Stomach smooth muscle (tissue), 2 donors: ENCODE measurements around the gene DNAH6.

Source experiments
- H3K27ac ChIP-seq: one replicate; pipeline ENCODE4 v1.7.0; 2013; ENCODE audit warnings: mild to moderate bottlenecking, low read length, inconsistent platforms
- H3K27me3 ChIP-seq, 2 donors: one replicate each; pipeline ENCODE4 v1.7.0; 2013; ENCODE audit warnings: low read length in 2 of 2; ENCODE audit not compliant: insufficient read depth in 2 of 2, control insufficient read depth in 1 of 2
- H3K36me3 ChIP-seq, 2 donors: one replicate each; pipeline ENCODE4 v1.7.0; 2013; ENCODE audit warnings: low read length in 2 of 2; ENCODE audit not compliant: control insufficient read depth in 2 of 2, insufficient read depth in 2 of 2
- H3K4me1 ChIP-seq: one replicate; pipeline ENCODE4 v1.7.0; 2013; ENCODE audit warnings: low read length; ENCODE audit not compliant: control insufficient read depth, insufficient read depth
- H3K4me3 ChIP-seq, 2 donors: one replicate each; pipeline ENCODE4 v1.7.0; 2013; ENCODE audit warnings: low read length in 2 of 2
- H3K9ac ChIP-seq, 2 donors: one replicate each; pipeline ENCODE4 v1.7.0; 2013; ENCODE audit warnings: low read length in 2 of 2, mild to moderate bottlenecking in 1 of 2
- H3K9me3 ChIP-seq, 2 donors: one replicate each; pipeline ENCODE4 v1.7.0; 2013; ENCODE audit warnings: low read length in 2 of 2; ENCODE audit not compliant: control insufficient read depth in 2 of 2
- donor health status: healthy.
- donor health status: Pancreatic carcinoma.

DNAH6 gene

DNA sequence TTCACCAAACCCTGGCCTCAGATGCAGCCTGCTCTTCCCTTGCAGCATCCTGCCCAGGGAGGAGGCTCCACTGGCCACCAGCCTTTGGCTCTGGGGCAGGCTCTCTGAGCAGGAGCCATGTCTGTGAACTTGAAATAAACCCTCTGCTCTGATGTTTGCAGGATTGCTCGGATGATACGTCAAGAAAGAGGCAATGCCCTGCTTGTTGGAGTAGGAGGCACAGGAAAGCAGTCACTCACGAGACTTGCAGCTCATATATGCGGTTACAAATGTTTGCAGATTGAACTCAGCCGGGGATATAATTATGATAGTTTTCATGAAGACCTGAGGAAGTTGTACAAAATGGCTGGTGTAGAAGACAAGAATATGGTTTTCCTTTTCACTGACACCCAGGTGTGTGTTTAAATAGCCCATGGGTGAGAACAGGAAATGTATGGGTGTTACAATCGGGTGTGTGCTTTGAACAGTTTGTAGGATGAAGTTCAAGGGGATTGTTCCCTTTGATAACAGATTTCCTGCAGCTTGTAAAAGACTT lies 177.9 kb downstream of the DNAH6 start:
- Histone ChIP-seq H3K9ac (no peak overlapping the region), H3K4me3 (no peak overlapping the region), H3K27me3 (no peaks in the 10 kb centered on the region), H3K27ac (no peak overlapping the region), H3K9me3 (no peaks in the 10 kb centered on the region), H3K36me3 (no peaks in the 10 kb centered on the region), H3K4me1 (no peaks in the 10 kb centered on the region)

DNA sequence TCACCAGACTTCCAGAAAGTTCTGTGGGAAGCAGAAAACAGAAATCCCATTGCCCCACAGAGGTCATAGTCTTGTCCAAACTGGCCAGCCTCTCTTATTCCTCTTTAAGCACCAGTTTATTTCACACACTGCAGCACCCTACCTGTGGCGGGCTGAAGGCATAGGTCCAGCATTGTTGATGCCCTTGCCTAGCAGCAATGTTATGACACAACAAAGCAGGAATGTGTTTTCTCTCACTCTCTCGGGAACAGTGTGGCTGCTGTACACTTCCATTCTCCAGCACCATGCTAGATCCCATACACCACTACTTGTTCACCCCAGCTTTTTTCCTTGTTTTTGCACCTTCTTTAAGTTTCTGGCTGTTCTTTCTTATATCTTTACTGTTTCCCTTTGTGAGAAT lies 181.6 kb downstream of the DNAH6 start:
- Histone ChIP-seq H3K27ac (no peak overlapping the region), H3K9me3 (no peaks in the 10 kb centered on the region), H3K9ac (no peak overlapping the region), H3K4me3 (no peak overlapping the region), H3K27me3 (no peaks in the 10 kb centered on the region), H3K4me1 (no peaks in the 10 kb centered on the region), H3K36me3 (no peaks in the 10 kb centered on the region)

DNA sequence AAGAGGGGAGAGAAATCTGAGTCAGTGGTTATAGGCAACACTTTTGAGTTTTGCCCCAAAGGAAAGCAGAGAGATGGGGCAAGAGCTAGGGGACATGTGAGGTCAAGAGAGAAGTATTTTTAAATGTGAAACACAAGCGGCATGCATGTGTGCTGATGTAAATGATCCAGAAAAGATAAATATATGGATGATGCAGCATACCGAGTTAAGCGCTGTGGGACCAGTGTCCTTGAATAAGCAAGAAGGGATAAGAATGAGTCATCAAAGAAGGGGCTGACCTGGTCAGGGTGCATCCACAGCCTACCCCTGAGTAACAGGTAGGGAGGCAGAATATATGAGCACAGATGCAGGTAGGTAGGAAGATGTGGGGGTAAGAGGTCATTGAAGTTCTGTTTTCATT lies 183.7 kb downstream of the DNAH6 start:
- Histone ChIP-seq H3K27ac (no peak overlapping the region), H3K4me3 (no peak overlapping the region), H3K9ac (no peak overlapping the region), H3K27me3 (no peaks in the 10 kb centered on the region), H3K36me3 (no peaks in the 10 kb centered on the region), H3K9me3 (no peaks in the 10 kb centered on the region), H3K4me1 (no peaks in the 10 kb centered on the region)

DNA sequence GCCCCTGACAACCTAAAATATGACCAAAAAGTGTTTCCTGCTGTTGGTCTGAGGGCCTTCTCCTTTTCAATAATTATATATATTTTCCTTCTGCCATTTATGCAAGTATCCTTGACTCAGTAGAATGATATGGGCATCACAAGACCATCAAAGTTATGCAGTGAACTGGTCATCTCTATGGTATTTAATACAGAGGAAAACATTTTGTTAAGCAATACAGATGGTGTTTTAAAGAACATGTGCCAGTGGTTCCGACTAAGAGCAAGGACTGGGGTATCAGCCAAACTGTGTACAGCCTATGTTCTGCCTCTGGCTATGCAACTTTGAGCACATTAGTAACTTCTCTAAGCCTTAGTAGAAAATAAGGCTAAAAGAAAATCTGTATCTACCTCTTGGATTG lies 185.6 kb downstream of the DNAH6 start:
- H3K36me3 ChIP-seq, result no peaks in the 10 kb centered on the region
- H3K9ac ChIP-seq, result no peak overlapping the region
- no peaks in the 10 kb centered on the region for H3K9me3 ChIP-seq
- H3K27ac ChIP-seq, result no peak overlapping the region
- H3K27me3 ChIP-seq, result no peaks in the 10 kb centered on the region
- no peaks in the 10 kb centered on the region for H3K4me1 ChIP-seq
- no peak overlapping the region for H3K4me3 ChIP-seq

DNA sequence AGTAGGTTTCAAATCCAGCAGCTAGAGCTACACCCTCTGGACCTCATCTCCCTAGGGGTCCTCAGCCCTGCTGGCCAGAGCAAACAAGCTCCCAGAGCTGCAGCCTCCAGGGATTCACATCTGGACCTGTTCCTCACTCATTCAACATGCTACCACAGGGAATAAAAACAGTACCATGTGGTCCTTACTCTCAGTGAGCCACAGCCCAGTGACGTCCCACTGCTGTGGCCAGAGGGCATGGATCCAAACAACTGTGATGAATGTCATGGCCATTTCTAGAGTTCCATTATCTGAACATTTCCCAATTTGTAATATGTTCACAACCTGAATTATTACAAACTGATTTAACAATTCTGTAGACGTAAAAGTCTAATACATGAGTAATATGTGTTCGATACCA lies 186.6 kb downstream of the DNAH6 start:
- no peak overlapping the region for H3K4me3 ChIP-seq
- no peaks in the 10 kb centered on the region for H3K4me1 ChIP-seq
- H3K9ac ChIP-seq, result no peak overlapping the region
- H3K27me3 ChIP-seq, result no peaks in the 10 kb centered on the region
- H3K9me3 ChIP-seq, result no peaks in the 10 kb centered on the region
- no peaks in the 10 kb centered on the region for H3K36me3 ChIP-seq
- no peak overlapping the region for H3K27ac ChIP-seq

DNA sequence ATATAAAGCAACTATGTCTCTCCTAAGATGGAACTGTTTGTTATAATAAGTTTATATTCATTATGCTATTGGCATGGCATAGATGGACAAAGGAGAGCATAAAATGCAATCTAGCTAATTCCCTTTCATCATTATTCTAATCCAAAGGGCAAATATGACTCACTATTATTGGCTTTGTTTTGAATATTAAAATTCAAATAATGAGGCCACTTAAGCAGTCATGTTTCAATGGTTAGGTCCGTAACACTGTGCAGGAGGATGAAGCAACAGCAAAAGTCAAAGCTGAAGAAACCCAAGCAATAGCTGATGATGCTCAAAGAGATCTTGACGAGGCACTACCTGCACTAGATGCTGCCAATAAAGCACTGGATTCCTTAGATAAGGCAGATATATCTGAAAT lies 187.5 kb downstream of the DNAH6 start:
- Histone ChIP-seq H3K9me3 (no peaks in the 10 kb centered on the region), H3K36me3 (no peaks in the 10 kb centered on the region), H3K27ac (no peak overlapping the region), H3K27me3 (no peaks in the 10 kb centered on the region), H3K4me3 (no peak overlapping the region), H3K4me1 (no peaks in the 10 kb centered on the region), H3K9ac (no peak overlapping the region)

DNA sequence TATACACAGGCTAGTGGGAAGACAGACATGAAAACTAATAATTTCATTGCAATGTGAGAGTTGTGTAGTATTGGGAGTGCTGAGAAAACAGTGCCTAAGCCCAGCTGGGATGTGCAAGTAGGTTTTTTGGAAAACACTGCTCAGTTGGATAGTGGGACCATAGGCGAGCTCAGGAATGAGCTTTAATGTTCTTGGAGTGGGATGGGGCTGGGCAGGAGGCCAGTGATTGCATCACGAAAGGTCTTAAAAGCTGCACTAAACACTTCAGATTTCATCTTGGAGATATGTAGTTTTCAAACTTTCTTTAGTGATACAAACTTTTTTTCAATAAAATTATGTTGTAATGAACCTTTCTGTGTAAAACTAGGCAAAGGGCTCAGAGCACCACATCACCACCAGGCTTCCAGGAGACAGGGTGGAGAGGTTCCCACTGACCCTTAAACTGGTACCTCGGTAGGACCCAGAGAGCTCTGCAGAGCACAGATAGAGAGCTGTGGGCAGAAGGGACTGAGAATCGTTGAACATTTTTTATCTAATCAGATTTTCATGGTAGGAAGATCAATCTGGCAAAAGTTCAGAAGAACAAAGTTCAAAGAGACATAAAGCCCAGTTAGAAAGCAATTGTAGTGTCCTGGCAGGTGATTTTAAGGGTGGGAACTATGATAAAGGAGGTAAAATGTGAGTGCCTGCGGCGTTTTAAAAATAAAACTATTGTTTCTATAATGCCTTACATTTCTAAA lies 188.4 kb downstream of the DNAH6 start:
- Histone ChIP-seq H3K36me3 (no peaks in the 10 kb centered on the region), H3K27me3 (no peaks in the 10 kb centered on the region), H3K4me1 (no peaks in the 10 kb centered on the region), H3K4me3 (no peak overlapping the region), H3K9ac (no peak overlapping the region), H3K9me3 (no peaks in the 10 kb centered on the region), H3K27ac (no peak overlapping the region)

DNA sequence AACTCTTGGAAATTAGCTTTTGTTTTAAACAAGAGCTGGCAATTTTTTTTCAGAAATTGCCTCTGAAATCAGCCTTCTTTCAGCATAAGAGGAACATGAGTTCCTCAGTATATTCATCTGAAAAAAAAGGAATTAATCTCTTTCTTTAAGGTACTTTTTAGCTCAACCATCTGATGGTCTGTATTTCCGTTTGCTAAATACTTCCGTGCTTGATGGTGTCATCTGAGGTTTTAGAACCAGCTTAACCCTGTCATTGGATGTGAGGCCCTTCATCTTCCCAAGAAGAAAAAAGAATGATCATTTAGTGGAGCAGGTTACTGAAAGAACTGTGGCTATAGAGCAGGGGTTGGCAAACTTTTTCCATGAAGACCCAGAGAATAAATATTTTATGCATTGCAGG lies 189.6 kb downstream of the DNAH6 start:
- H3K27me3 ChIP-seq, result no peaks in the 10 kb centered on the region
- no peaks in the 10 kb centered on the region for H3K36me3 ChIP-seq
- H3K4me3 ChIP-seq, result no peak overlapping the region
- H3K9ac ChIP-seq, result no peak overlapping the region
- H3K9me3 ChIP-seq, result no peaks in the 10 kb centered on the region
- H3K4me1 ChIP-seq, result no peaks in the 10 kb centered on the region
- no peak overlapping the region for H3K27ac ChIP-seq

DNA sequence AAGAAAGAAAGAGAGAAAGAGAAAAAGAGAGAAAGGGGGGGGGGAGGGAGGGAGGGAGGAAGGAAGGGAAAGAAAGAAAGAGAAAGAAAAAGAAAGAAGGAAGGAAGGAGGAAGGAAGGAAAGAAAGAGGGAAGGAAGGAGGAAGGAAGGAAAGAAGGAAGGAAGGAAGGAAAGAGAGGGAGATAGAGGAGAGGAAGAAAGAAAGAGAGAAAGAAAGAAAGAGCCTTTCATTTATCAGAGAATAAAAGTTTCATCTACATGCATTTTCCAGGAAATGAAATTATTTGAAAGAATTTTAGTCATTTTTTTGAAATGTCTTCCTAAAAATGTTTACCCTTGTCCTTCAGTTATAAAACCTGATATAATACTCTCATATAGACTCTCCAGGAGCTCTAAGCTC lies 192.1 kb downstream of the DNAH6 start:
- Histone ChIP-seq H3K36me3 (no peaks in the 10 kb centered on the region), H3K4me1 (no peaks in the 10 kb centered on the region), H3K9me3 (no peaks in the 10 kb centered on the region), H3K9ac (no peak overlapping the region), H3K27ac (no peak overlapping the region), H3K4me3 (no peak overlapping the region), H3K27me3 (no peaks in the 10 kb centered on the region)

DNA sequence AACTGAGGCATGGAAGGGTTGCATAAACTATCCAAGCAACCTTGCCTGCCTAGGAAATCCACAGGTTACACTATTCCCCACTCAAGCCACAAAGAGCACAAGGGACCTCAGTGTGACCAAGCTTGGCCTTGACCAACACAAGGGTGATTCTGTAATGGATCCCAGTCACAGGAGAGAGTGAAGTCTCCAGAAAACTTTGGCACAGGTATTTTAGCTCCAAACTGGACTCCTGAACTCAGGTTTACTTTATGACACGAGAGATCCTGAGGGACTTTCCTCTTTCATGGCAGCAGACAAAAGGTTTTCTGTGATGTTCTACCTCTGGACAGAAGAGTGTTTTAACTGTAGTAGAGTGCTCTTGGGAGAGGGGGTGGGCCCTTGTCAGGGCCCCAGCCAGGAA lies 195.4 kb downstream of the DNAH6 start:
- Histone ChIP-seq H3K9me3 (no peaks in the 10 kb centered on the region), H3K27me3 (no peaks in the 10 kb centered on the region), H3K9ac (no peak overlapping the region), H3K27ac (no peak overlapping the region), H3K4me3 (no peak overlapping the region), H3K4me1 (no peaks in the 10 kb centered on the region), H3K36me3 (no peaks in the 10 kb centered on the region)

DNA sequence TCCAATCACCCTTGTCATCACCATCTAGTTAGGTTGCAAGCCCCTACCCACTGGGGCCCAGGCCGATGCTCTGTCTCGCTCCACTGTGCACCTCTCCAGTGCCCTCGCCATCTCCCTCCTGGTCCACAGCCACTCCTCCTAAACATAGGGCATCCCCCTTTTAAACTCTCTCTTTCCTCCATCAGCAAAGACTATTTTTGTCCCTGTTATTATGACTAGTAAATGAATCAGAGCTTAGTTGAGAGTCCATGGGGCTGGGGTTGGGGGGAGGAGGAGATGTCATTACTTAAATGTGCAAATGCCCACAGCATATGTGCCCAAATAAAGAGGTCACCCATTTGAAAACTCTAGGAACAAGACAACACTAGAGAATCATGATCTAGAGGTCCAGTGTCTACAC lies 197.1 kb downstream of the DNAH6 start:
- no peak overlapping the region for H3K4me3 ChIP-seq
- no peak overlapping the region for H3K9ac ChIP-seq

More for the DNA sequence above, 197.1 kb downstream of the DNAH6 start:
- Histone ChIP-seq H3K27ac (no peak overlapping the region), H3K27me3 (no peaks in the 10 kb centered on the region), H3K36me3 (no peaks in the 10 kb centered on the region), H3K4me1 (no peaks in the 10 kb centered on the region), H3K9me3 (no peaks in the 10 kb centered on the region)
